Spleen (tissue), 7 donors: ENCODE results near the gene GAL3ST2.

Experiments used
- POLR2A ChIP-seq, 3 donors: fragments of 450-650 bp; IDR thresholded peaks; one replicate each; pipeline ENCODE4 v1.5.1; 2017; ENCODE audit warnings: antibody characterized with exemption in 3 of 3, mild to moderate bottlenecking in 1 of 3
- TF ChIP-seq, protein P1 (sequence below), 11 experiments: fragments of 200-600 bp in 7 of 11; fragments of 450-650 bp in 4 of 11; sonication (generic) in 4 of 11; IDR thresholded peaks in 8 of 11; conservative IDR thresholded peaks in 3 of 11; 1 replicate in 7 of 11; 2 replicates in 4 of 11; pipeline versions ENCODE4 v1.4.0 to v1.8.0; 2016 to 2021; ENCODE audit warnings: antibody characterized with exemption in 11 of 11, inconsistent platforms in 4 of 11, mild to moderate bottlenecking in 1 of 11
- donor health status: DM: no; HTN: no; CAD: no; lungs with moderate emphysema.
- donor health status: DM: no; HTN: no; CAD: no.
- donor health status: DM: no; HTN: no; CAD: no.

- no peak for TF ChIP-seq POLR2A (IDR thresholded peaks at IDR 0.05)
- TF ChIP-seq, protein P1, sequence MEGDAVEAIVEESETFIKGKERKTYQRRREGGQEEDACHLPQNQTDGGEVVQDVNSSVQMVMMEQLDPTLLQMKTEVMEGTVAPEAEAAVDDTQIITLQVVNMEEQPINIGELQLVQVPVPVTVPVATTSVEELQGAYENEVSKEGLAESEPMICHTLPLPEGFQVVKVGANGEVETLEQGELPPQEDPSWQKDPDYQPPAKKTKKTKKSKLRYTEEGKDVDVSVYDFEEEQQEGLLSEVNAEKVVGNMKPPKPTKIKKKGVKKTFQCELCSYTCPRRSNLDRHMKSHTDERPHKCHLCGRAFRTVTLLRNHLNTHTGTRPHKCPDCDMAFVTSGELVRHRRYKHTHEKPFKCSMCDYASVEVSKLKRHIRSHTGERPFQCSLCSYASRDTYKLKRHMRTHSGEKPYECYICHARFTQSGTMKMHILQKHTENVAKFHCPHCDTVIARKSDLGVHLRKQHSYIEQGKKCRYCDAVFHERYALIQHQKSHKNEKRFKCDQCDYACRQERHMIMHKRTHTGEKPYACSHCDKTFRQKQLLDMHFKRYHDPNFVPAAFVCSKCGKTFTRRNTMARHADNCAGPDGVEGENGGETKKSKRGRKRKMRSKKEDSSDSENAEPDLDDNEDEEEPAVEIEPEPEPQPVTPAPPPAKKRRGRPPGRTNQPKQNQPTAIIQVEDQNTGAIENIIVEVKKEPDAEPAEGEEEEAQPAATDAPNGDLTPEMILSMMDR (IDR thresholded peaks at IDR 0.05 in 8 of 11, conservative IDR thresholded peaks at IDR 0.05 in 3 of 11), result no peak
Measured at GRCh38 chr2:241813644-241814392, 37.2 kb downstream of the GAL3ST2 start.
